Measurements from ENCODE around the gene GAS7.
"Not testable (repeated sequence)": the region's sequence is repeated elsewhere in the genome, so short reads cannot be mapped to it uniquely, and the experiment has no call there.

Gene GAS7

DNA sequence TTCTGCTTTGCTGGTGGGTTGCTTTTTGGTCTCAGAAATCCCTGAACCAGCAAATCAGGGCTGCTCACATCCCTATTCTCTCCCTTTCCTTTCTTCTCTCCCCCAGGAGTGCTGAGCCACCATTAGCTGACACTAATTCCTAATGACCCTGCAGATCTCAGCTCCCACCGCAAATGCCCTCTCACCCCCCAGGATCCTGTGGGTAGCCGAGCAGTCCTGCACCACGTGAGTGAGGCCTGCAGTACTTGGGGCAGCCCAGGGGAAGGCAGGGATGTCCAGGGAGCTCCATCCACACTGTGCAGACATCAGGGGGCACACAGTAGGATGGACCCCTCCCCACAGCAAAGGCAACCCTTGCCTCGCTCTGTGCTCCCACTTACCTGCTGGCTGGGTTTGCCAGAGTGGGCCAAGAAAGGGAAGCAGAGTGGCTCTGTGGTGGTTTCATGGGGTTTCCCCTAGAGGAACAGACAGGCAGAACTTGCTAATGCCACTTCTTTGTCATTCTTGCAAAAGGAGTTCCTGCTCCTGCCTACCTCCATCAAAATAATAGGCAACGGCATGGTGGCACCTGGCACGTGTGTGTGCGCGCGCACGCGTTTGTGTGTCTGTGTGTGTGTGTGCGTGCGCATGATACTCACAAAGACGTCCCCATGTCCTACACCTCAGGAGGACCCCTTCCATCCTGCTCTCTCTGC is 135.6 kb downstream of the GAS7 start:
- in situ Hi-C loops (cut with HindIII; ENCODE audit: low pct_unique_long_range_greater_than_20kb, low sequenced_read_pairs), result no loop called here
- no peak for DNase-seq (ENCODE audit: low read depth in 1 of 2, low spot score in 1 of 2)
- no peak for TF ChIP-seq JUND (IDR thresholded peaks at IDR 0.05; ENCODE audit: low read depth)

DNA sequence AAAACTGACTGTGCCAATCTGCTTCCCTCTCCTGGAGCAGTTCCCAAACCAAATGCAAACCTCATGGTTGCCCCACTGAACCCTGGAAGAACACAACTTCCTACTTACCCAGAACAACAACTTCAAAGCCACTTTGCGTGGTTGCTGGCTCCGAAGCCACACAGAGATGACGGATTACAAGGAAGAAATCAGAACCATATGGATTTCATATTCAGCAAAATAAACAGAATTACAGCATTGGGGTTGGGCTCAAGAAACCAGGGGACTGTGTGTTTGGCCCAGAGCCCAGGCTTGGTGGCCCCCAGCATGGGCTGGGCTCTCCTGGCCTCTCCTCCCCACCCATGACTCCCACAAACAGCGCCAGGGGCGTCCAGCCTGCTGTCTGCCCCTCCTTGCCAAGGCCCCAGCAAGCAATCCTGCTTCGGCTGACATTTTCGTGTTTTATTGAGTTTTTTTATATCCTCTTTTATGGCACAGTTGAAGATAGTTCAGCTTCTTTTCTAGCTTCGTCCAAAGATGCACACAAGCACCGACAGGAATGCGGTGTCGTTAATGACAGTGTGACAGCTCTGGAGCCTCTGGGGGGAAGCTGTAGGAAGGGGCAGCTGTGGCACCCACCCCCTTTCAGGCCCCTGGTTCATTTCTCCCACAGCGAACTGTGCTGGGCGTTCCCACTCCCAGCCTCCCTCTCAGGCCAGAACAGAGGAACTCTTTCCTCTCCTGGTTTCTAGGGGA is 137.1 kb downstream of the GAS7 start:
- no peak for TF ChIP-seq JUND (IDR thresholded peaks at IDR 0.05; ENCODE audit: low read depth)
- no peak for DNase-seq (ENCODE audit: low read depth in 1 of 2, low spot score in 1 of 2)
- in situ Hi-C loops (cut with HindIII; ENCODE audit: low pct_unique_long_range_greater_than_20kb, low sequenced_read_pairs), result no loop called here

DNA sequence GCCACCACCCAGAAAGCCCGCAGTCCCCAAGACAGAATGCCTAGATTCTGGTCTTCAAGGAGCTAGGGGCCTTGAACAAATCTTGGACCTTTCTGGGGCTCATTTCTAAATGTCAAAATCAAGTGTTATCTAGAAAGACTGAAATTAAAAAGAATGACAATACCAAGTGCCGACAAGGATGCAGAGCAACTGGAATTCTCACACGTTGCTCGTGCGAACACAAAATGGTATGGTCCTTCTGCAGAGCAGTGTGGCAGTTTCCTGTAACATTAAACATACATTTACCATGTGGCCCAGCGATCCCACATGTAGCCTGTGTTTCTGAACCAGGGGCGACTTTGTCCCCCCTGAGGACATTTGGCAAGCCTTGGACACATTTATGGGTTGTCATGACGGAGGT is 137.9 kb downstream of the GAS7 start:
- in situ Hi-C loops (cut with HindIII; ENCODE audit: low pct_unique_long_range_greater_than_20kb, low sequenced_read_pairs), result no loop called here
- TF ChIP-seq JUND (IDR thresholded peaks at IDR 0.05; ENCODE audit: low read depth), result no peak
- no peak for DNase-seq (ENCODE audit: low read depth in 1 of 2, low spot score in 1 of 2)

DNA sequence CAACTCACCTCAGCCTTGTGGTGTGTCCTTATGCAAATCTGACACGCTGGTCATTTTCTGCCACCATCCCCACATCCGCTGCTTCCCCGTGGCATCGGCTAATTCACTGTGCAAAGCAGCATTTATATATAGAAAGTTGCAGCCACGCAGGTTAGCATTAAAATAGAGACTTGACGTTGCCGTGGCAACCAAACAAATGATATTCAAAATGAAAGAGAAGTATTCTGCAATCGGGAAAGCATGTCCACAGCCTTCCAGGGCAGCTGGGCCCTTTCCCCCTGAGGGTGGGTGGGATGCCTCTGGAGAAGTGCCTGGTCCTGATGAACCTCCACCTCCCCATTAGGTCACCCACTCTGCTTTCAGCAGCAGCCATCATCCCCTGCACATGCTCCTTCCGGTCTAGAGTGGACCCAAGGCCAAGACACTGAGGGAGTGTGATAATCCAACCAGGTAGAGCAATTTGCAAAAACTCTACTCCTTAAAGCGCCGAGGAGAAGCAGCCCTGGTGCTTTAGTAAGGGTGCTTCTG is 138.7 kb downstream of the GAS7 start:
- TF ChIP-seq JUND (IDR thresholded peaks at IDR 0.05; ENCODE audit: low read depth), result no peak
- in situ Hi-C loops (cut with HindIII; ENCODE audit: low pct_unique_long_range_greater_than_20kb, low sequenced_read_pairs), result no loop called here
- DNase-seq (ENCODE audit: low read depth in 1 of 2, low spot score in 1 of 2), result no peak

DNA sequence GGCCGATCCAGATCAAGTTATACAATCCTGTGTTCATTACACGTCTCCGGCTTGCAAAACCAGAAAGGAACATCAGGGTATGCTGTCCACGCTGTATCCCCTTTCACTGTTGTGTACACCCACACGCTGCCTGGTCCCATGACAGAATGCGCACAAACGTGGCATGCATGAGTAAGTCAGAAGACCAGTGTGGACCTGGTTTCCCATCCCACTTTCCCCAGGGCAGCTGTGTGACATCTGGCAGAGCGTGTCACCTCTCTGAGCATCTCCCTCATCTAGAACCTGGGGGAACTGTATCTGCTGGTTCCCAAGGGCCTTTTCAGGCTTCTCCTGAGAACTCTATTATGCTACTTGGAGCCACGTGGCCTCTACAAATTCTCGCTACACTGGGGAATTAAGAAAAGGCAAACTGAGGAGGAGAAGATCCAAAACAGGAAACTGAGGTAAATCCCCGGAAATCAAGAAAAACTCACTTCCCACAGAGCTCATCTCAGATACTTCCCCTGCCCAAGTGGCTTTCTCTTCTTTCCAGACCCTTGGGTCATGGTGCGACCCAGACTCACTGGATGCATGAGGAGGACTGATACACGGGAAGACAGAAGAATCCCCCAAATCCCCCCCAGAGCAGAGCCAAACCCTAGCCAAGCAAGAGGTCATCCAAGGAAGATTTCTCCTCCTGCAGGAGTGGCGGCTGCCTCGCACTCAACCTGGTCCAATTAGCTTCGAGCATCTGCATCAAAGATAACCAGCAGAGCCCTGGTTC is 139.3 kb downstream of the GAS7 start:
- DNase-seq (ENCODE audit: low read depth in 1 of 2, low spot score in 1 of 2), result no peak
- in situ Hi-C loops (cut with HindIII; ENCODE audit: low pct_unique_long_range_greater_than_20kb, low sequenced_read_pairs), result no loop called here
- TF ChIP-seq JUND (IDR thresholded peaks at IDR 0.05; ENCODE audit: low read depth), result no peak

DNA sequence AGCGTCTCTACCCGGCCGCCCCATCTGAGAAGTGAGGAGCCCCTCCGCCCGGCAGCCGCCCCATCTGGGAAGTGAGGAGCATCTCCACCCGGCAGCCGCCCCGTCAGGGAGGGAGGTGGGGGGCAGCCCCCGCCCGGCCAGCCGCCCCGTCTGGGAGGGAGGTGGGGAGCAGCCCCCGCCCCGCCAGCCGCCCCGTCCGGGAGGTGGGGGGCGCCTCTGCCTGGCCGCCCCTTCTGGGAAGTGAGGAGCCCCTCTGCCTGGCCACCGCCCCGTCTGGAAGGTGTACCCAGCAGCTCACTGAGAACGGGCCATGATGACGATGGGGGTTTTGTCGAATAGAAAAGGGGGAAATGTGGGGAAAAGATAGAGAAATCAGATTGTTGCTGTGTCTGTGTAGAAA is 140.9 kb downstream of the GAS7 start:
- in situ Hi-C loops (cut with HindIII; ENCODE audit: low pct_unique_long_range_greater_than_20kb, low sequenced_read_pairs); DNase-seq (ENCODE audit: low read depth in 1 of 2, low spot score in 1 of 2): not testable (repeated sequence)

DNA sequence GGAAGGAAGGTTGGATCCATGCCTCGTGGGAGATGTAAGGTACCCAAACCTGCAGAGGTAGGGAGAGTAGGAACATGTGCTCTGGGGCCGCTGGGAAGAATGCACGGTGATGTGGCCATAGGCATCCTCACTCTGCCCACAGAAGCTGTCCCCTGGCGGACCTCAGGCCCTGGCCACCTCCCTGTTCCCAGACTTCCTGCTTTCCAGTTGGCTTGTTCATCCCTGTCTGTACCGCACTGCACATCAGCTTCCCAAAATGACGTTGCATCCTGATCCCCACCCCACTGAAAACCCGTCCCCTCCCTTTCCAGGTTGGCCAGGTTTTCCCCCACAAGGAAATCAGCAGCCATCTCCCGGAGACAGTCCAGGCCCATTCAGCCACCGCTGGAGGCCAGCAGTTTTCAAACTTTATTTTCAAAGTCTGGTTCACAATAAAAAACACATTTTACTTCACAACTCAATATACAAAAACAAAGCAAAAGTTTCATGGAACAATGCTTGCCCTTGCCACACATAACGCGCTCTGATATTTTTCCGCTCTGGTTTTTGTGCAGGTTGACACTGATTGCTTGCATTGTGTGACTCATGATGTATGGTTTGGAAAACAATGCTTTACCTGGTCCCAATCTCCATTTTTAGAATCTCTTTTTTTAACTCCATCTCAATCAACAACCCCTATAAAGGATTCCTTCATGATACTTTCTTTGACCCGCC is 143.0 kb downstream of the GAS7 start:
- DNase-seq (ENCODE audit: low read depth in 1 of 2, low spot score in 1 of 2), result no peak
- in situ Hi-C loops (cut with HindIII; ENCODE audit: low pct_unique_long_range_greater_than_20kb, low sequenced_read_pairs), result no loop called here
- TF ChIP-seq JUND (IDR thresholded peaks at IDR 0.05; ENCODE audit: low read depth), result no peak

DNA sequence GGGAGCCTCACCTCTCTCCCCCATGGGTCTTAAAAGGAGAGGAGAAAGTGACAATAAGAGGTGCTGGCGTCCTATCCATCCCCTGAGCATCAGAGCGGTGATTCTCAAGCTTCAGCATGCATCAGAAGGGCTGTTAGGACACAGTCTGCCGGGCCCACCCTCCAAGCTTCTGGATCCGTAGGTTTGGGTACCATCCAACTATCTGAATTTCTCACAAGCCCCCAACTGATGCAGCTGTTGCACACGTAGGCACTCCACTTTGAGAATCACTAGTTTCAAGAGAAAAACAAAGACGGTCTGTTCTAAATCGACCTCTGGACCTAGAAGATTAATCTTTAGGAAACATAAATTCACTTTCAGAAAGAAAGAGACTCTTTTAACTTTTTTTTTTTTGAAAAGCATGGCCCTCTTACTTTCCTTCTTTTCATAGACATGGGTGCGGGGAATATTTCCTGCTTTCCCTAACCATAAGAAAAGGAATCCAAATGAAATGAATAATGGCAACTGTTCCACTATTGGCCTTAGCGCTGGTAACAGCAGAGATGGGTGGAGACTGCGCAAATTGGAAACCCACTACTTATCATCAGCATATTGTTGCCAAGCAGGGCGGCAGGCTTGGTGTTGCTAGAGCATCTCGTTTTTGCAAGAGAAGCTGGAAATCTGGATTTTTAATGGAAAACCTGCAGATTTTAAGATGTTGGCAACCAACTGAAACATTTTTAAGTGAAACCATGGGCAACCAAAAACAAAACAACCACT is 144.4 kb downstream of the GAS7 start:
- in situ Hi-C loops (cut with HindIII; ENCODE audit: low pct_unique_long_range_greater_than_20kb, low sequenced_read_pairs), result no loop called here
- DNase-seq (ENCODE audit: low read depth in 1 of 2, low spot score in 1 of 2), result no peak
- TF ChIP-seq JUND (IDR thresholded peaks at IDR 0.05; ENCODE audit: low read depth), result no peak

DNA sequence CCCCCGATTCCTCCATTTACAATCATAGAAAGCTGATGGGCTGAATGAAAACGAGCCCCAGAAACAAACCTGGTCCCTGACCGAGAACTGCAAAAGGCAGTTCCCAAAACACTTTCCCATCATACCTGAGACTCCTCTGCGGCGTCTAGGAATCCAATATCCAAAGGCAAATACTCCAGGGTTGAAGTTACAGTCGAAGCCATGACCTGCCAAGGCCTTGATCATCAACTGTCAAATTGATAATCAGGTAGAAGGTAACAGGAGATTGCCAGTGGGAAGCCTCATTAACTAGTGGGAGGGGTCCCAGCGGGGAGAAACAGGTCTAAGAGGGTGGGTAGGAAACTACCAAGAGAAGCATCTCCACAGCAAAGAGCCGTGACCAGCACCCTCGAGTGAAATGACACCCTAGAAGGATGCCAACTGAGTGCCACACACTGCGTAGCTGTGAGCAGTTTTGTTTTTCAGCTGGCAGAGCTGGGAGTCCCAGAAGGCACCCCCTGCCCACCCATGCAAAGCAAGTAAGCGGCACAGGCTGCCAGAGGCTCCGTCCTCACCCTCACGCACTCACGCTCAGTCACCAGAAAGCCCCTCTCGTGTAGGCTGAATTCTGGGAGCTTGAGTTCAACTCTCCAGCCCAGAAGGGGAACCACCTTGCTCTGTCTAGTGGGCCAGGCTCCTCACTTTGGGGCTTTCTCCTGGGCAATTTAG is 146.1 kb downstream of the GAS7 start:
- DNase-seq (ENCODE audit: low read depth in 1 of 2, low spot score in 1 of 2), result no peak
- TF ChIP-seq JUND (IDR thresholded peaks at IDR 0.05; ENCODE audit: low read depth), result no peak
- in situ Hi-C loops (cut with HindIII; ENCODE audit: low pct_unique_long_range_greater_than_20kb, low sequenced_read_pairs), result no loop called here

DNA sequence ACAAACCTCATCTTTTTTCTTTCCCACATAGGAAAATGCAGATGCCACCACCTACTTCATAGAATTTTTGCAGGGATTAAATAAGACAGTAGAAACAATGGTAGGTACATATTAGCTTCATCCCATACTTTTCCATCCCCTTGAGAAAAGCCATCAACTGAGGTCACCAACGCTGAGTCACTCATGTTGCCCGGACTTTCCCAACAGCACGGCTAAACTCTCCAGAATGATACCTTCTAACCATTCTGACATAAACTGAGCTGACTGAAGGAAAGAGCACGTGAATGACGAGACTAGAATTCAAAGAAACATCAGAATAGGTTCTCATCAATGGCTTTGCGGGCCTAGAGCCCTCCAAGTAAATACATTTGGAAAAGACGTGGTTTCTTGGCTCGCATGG is 147.3 kb downstream of the GAS7 start:
- in situ Hi-C loops (cut with HindIII; ENCODE audit: low pct_unique_long_range_greater_than_20kb, low sequenced_read_pairs), result no loop called here

DNA sequence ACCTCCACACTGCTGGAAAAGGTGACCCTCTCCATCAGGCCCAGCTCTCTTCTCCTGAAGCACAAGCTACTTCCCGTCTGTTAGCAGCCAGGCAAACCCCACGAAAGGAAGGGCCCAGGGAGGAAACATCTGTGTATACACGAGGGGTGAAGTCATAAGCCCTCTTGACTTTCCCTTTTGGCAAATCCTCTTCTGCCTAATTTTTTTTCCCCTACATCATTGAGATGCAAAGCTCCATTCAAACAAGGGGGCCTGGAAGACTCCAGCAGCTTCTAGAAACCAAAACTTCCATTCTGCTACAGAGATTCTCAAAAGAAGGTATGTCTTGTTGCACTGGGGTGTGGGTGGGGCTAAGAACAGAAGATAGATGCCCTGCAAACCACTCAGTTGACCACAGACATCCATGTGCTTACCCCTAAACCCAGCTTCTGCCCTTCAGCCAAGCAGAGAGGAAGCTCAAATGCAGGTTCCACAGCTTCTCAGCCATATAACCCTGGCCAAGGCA is 147.8 kb downstream of the GAS7 start:
- in situ Hi-C loops (cut with HindIII; ENCODE audit: low pct_unique_long_range_greater_than_20kb, low sequenced_read_pairs), result no loop called here
- no peak for DNase-seq (ENCODE audit: low read depth in 1 of 2, low spot score in 1 of 2)
- no peak for TF ChIP-seq JUND (IDR thresholded peaks at IDR 0.05; ENCODE audit: low read depth)

More for the DNA sequence above, 147.3 kb downstream of the GAS7 start:
- no peak for DNase-seq (ENCODE audit: low read depth in 1 of 2, low spot score in 1 of 2)
- TF ChIP-seq JUND (IDR thresholded peaks at IDR 0.05; ENCODE audit: low read depth), result no peak
